AG09319 (cell line): Measurements from ENCODE around the gene ATP13A5.

Experiments
- DNase-seq: peaks from one replicate; pipeline ENCODE4 v3.0.0-alpha.2; 2010; ENCODE audit warnings: low read depth; ENCODE audit errors: extremely low read depth
- CTCF ChIP-seq: IDR thresholded peaks from 2 replicates; pipeline ENCODE4 v1.5.1; 2011; ENCODE audit warnings: low read depth, mild to moderate bottlenecking, inconsistent platforms, low read length, moderate library complexity

Gene ATP13A5

DNA sequence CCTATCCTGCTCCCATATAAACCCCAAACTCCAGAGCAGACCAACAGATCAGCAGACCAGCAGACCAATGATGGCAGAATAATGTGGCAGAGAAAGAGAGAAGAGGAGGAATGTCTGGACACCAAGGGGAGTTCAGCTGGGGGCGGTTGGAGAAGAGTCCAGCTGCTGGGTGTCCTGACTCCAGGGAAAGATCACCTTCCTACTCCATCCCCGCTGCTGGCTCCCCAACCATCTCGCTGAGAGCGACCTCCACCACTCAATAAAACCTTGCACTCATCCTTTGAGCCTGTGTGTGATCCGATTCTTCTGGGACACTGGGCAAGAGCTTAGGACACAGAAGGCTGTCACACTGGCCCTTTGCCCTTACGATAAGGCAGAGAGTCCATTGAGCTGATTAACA is 150.3 kb downstream of the ATP13A5 start:
- no peak for DNase-seq
- TF ChIP-seq CTCF, result no peak

DNA sequence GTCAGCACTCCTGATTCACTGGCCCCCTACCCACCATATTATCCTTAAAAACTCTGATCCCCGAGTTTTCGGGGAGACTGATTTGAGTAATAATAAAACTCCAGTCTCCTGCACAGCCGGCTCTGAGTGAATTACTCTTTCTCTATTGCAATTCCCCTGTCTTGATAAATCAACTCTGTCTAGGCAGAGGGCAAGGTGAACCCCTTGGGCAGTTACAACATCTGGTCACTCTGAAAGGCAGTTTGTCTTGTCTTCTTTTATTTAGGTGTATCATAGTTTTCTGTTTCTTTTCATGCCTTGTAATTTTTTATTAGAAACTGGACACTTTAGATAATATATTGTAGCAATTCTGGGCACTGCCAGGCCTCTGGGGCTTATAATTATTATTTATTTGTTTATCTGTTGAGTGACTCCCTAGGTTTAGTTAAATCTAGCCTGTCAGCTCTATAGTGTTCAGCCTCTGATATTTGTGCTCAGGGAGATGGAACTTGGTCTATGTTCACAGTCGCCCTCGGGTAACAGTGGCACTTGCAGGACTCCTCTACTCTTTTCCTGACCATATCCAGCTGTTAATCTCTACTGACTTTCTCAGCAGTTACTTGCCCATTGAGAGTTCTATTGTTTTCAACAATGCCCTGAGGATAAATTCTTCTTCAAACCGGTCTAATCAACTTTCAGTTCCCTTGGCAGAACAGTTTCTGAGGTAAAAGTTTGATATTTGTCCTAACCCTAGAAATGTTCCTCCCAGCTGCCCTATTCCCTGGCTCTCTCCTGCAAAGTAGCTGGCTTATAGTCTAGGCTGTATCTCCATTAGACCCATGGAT is 153.0 kb downstream of the ATP13A5 start:
- TF ChIP-seq CTCF, result no peak
- DNase-seq, result no peak
